ENCODE measurements around the gene RPUSD3. TPM values are rescaled to one million over a fixed set of nuclear protein-coding genes. Genes with fewer than 3 reads are reported as not detected.
A peak's percentile ranks its signal among the peaks of the same experiment; 100 is the strongest.

RPUSD3 gene
- total and polyA plus RNA-seq, 9 of the 15 experiments (the other 6 are each of a cell fraction or from before 2014, with no cell fraction given): 13.8 to 99.0 (median 59.3) TPM

DNA sequence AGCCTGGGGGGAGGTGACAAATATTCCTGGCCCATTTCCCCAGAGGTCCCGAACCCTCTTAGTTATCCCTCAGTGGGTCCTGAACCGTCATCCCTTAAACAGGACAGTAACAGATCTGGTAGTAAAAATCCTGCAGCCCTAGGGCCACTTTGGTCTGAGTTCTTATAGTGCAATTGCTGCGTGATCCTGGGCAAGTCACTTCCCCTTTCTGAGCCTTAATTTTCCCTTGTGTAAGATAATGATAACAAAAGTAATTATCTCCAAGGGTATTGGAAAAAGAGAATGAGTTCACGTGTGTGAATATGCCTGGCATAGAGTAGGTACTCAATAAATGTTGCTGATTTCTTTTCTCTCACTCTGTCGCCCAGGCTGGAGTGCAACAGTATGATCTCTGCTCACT is 43.7 kb upstream of the RPUSD3 start (continued):
- TF ChIP-seq, protein P1, sequence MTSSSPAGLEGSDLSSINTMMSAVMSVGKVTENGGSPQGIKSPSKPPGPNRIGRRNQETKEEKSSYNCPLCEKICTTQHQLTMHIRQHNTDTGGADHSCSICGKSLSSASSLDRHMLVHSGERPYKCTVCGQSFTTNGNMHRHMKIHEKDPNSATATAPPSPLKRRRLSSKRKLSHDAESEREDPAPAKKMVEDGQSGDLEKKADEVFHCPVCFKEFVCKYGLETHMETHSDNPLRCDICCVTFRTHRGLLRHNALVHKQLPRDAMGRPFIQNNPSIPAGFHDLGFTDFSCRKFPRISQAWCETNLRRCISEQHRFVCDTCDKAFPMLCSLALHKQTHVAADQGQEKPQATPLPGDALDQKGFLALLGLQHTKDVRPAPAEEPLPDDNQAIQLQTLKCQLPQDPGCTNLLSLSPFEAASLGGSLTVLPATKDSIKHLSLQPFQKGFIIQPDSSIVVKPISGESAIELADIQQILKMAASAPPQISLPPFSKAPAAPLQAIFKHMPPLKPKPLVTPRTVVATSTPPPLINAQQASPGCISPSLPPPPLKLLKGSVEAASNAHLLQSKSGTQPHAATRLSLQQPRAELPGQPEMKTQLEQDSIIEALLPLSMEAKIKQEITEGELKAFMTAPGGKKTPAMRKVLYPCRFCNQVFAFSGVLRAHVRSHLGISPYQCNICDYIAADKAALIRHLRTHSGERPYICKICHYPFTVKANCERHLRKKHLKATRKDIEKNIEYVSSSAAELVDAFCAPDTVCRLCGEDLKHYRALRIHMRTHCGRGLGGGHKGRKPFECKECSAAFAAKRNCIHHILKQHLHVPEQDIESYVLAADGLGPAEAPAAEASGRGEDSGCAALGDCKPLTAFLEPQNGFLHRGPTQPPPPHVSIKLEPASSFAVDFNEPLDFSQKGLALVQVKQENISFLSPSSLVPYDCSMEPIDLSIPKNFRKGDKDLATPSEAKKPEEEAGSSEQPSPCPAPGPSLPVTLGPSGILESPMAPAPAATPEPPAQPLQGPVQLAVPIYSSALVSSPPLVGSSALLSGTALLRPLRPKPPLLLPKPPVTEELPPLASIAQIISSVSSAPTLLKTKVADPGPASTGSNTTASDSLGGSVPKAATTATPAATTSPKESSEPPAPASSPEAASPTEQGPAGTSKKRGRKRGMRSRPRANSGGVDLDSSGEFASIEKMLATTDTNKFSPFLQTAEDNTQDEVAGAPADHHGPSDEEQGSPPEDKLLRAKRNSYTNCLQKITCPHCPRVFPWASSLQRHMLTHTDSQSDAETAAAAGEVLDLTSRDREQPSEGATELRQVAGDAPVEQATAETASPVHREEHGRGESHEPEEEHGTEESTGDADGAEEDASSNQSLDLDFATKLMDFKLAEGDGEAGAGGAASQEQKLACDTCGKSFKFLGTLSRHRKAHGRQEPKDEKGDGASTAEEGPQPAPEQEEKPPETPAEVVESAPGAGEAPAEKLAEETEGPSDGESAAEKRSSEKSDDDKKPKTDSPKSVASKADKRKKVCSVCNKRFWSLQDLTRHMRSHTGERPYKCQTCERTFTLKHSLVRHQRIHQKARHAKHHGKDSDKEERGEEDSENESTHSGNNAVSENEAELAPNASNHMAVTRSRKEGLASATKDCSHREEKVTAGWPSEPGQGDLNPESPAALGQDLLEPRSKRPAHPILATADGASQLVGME (CRISPR knock-in tag; IDR thresholded peaks at IDR 0.05): no peak
- TF ChIP-seq, protein P2, sequence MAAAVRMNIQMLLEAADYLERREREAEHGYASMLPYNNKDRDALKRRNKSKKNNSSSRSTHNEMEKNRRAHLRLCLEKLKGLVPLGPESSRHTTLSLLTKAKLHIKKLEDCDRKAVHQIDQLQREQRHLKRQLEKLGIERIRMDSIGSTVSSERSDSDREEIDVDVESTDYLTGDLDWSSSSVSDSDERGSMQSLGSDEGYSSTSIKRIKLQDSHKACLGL (CRISPR knock-in tag; IDR thresholded peaks at IDR 0.05; ENCODE audit: borderline replicate concordance, poor library complexity, severe bottlenecking): no peak
- TF ChIP-seq MCM3 (IDR thresholded peaks at IDR 0.05) (no peak), TGIF2 (CRISPR knock-in tag; IDR thresholded peaks at IDR 0.05) (no peak), POLR2AphosphoS2 (IDR thresholded peaks at IDR 0.05; ENCODE audit: low read length) (no peak), BCOR (IDR thresholded peaks at IDR 0.05) (peak; percentile 64; the same call in 1 of the 2 replicates), ZNF445 (CRISPR knock-in tag; IDR thresholded peaks at IDR 0.05; ENCODE audit: low read depth) (no peak), TRIM28 (IDR thresholded peaks at IDR 0.05) (no peak), CHCHD3 (CRISPR knock-in tag; IDR thresholded peaks at IDR 0.05) (no peak), XRCC3 (IDR thresholded peaks at IDR 0.05) (no peak), TAF1 (IDR thresholded peaks at IDR 0.05; ENCODE audit: control insufficient read depth, extremely low read depth, insufficient read depth, low read length, severe bottlenecking) (no peak), SP2 (IDR thresholded peaks at IDR 0.05; ENCODE audit: extremely low read depth, low read depth, low read length, poor library complexity, severe bottlenecking) (no peak), HLTF (IDR thresholded peaks at IDR 0.05) (no peak), TAF15 (IDR thresholded peaks at IDR 0.05; ENCODE audit: low read depth, low read length) (no peak), GABPB2 (CRISPR knock-in tag; conservative IDR thresholded peaks at IDR 0.05) (no peak), RCOR1 (IDR thresholded peaks at IDR 0.05; ENCODE audit: borderline replicate concordance in 1 of 2, low read depth in 2 of 2, low read length in 2 of 2) (no peak), TAF7 (tag; IDR thresholded peaks at IDR 0.05) (no peak), SOX6 (IDR thresholded peaks at IDR 0.05) (peak; percentile 45; the same call in 1 of the 2 replicates), TEAD4 (IDR thresholded peaks at IDR 0.05; ENCODE audit: low read length) (0 out of 2 replicates have a peak, but pooled peaks have one; percentile 15), TEAD4 (CRISPR knock-in tag; IDR thresholded peaks at IDR 0.05; ENCODE audit: borderline replicate concordance) (no peak), PYGO2 (tag; IDR thresholded peaks at IDR 0.05) (no peak)
- TF ChIP-seq, protein P3, sequence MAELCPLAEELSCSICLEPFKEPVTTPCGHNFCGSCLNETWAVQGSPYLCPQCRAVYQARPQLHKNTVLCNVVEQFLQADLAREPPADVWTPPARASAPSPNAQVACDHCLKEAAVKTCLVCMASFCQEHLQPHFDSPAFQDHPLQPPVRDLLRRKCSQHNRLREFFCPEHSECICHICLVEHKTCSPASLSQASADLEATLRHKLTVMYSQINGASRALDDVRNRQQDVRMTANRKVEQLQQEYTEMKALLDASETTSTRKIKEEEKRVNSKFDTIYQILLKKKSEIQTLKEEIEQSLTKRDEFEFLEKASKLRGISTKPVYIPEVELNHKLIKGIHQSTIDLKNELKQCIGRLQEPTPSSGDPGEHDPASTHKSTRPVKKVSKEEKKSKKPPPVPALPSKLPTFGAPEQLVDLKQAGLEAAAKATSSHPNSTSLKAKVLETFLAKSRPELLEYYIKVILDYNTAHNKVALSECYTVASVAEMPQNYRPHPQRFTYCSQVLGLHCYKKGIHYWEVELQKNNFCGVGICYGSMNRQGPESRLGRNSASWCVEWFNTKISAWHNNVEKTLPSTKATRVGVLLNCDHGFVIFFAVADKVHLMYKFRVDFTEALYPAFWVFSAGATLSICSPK (IDR thresholded peaks at IDR 0.05; ENCODE audit: borderline replicate concordance): no peak
- TF ChIP-seq, protein P4, sequence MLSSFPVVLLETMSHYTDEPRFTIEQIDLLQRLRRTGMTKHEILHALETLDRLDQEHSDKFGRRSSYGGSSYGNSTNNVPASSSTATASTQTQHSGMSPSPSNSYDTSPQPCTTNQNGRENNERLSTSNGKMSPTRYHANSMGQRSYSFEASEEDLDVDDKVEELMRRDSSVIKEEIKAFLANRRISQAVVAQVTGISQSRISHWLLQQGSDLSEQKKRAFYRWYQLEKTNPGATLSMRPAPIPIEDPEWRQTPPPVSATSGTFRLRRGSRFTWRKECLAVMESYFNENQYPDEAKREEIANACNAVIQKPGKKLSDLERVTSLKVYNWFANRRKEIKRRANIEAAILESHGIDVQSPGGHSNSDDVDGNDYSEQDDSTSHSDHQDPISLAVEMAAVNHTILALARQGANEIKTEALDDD (IDR thresholded peaks at IDR 0.05): no peak

Data from K562 (cell line).